NCI-H2107 treated with DMSO at 0.1 percent for 48 hours (cell line): Measurements from ENCODE around the gene RAD1.

Experiments
- DNase-seq: peaks from one replicate; lab custom pipeline; 2025; ENCODE audit not compliant: unreplicated experiment; lab: John Stamatoyannopoulos, UW

The RAD1 gene

GRCh38 chr5:34866989-34867471, 48.3 kb downstream of the RAD1 start:
- no peak for DNase-seq

- no peak for DNase-seq
These were observed 50.2 kb downstream of the RAD1 start for GRCh38 chr5:34865091-34865490.

GRCh38 chr5:34863946-34864345, 51.4 kb downstream of the RAD1 start:
- no peak for DNase-seq

- DNase-seq, result no peak
These were observed 56.1 kb downstream of the RAD1 start for GRCh38 chr5:34859253-34859652.

- no peak for DNase-seq
These were observed 56.5 kb downstream of the RAD1 start for GRCh38 chr5:34858790-34859189.

GRCh38 chr5:34857894-34858293, 57.4 kb downstream of the RAD1 start:
- no peak for DNase-seq

GRCh38 chr5:34857161-34857560, 58.1 kb downstream of the RAD1 start:
- no peak for DNase-seq
